ENCODE data around the gene UVRAG.

UVRAG gene

DNA sequence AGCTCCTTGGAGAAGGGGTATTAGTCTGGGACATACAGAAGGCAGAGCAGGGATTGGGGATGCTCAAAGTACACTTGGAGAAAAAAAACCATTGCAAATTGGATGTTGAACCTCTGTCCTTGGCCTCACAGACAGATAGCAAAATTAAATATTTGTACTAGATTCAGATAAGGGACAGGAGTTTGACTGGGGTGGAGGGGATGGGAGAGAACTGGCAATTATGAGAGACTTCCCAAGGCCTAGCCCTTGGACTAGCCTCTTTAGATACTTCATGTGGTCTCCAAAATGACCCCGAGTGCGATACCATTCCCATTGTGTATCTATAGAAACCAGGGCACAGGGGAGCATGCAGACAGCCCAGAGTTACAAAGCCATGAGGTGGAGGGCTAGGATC is 30.9 kb upstream of the UVRAG start:
- DNase-seq = no peak

DNA sequence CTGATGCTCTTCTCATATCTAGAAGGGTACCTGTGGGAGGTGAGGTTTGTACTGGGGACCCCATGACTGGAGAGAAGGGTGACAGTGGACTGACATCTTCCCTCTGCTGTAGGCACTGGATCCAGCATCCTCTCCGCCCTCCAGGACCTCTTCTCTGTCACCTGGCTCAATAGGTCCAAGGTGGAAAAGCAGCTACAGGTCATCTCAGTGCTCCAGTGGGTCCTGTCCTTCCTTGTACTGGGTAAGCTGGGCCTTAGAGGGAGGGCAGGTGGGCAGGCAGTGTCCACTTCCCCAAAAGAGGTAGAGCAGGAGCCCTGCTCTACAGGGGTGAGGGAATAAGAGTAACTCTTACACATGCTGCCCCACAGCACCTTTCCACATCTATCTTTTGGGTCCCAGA is 30.5 kb upstream of the UVRAG start:
- DNase-seq = no peak

- DNase-seq = no peak
Measured at GRCh38 chr11:75785187-75785586, 29.8 kb upstream of the UVRAG start.

GRCh38 chr11:75786101-75786736 is 28.8 kb upstream of the UVRAG start:
- DNase-seq = no peak

DNA sequence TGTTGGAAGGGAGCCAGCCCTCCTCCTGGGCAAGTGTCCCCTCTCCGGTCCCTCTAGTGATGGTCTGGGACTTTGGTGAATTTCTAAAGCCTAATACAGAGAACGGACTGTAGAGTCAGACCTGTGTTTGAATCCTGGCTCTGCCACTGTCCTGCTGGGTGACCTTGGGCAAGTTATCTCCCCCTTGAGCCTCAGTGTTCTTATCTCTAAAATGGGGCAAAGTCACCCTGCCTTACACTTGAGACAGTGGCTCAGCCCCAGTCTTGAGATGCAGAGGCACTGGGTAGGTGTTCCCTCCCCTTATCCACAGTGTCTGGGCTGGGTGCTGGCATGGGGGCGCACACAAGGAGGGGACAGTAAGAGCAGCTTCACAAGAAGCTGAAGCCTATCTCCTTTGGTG is 25.5 kb upstream of the UVRAG start:
- no peak for DNase-seq

GRCh38 chr11:75790986-75791385 is 24.0 kb upstream of the UVRAG start:
- no peak for DNase-seq

- DNase-seq = no peak
Measured at GRCh38 chr11:75792127-75792731, 22.8 kb upstream of the UVRAG start.

GRCh38 chr11:75792997-75793800 is 21.8 kb upstream of the UVRAG start:
- no peak for DNase-seq

GRCh38 chr11:75793966-75794365 is 21.0 kb upstream of the UVRAG start:
- no peak for DNase-seq

GRCh38 chr11:75795276-75796090 is 19.5 kb upstream of the UVRAG start:
- no peak for DNase-seq

DNA sequence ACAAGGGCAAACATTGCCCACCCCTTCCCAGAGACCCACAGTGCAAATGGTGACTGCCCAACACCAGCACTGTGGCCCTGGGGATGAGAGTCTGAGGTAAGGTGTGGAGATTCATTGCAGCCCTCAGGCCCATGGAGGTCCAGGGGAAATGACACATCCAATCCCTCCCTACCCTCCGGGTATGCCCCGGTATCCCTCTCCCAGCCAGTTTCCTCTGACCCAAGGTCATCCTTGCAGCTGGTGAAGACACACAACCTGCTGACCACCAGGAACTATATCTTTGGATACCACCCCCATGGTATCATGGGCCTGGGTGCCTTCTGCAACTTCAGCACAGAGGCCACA is 18.9 kb upstream of the UVRAG start:
- DNase-seq = no peak

GRCh38 chr11:75797116-75797515 is 17.9 kb upstream of the UVRAG start:
- DNase-seq = peak; percentile 51

- DNase-seq = no peak
Measured at GRCh38 chr11:75797792-75798191, 17.2 kb upstream of the UVRAG start.

- no peak for DNase-seq
Measured at GRCh38 chr11:75800136-75800675, 14.8 kb upstream of the UVRAG start.

DNA sequence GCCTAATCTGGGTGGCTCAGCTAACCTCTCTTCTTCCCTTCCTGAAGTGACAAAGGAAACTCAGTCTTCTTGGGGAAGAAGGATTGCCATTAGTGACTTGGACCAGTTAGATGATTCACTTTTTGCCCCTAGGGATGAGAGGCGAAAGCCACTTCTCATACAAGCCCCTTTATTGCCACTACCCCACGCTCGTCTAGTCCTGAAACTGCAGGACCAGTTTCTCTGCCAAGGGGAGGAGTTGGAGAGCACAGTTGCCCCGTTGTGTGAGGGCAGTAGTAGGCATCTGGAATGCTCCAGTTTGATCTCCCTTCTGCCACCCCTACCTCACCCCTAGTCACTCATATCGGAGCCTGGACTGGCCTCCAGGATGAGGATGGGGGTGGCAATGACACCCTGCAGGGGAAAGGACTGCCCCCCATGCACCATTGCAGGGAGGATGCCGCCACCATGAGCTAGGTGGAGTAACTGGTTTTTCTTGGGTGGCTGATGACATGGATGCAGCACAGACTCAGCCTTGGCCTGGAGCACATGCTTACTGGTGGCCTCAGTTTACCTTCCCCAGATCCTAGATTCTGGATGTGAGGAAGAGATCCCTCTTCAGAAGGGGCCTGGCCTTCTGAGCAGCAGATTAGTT is 14.2 kb upstream of the UVRAG start:
- DNase-seq = no peak

DNA sequence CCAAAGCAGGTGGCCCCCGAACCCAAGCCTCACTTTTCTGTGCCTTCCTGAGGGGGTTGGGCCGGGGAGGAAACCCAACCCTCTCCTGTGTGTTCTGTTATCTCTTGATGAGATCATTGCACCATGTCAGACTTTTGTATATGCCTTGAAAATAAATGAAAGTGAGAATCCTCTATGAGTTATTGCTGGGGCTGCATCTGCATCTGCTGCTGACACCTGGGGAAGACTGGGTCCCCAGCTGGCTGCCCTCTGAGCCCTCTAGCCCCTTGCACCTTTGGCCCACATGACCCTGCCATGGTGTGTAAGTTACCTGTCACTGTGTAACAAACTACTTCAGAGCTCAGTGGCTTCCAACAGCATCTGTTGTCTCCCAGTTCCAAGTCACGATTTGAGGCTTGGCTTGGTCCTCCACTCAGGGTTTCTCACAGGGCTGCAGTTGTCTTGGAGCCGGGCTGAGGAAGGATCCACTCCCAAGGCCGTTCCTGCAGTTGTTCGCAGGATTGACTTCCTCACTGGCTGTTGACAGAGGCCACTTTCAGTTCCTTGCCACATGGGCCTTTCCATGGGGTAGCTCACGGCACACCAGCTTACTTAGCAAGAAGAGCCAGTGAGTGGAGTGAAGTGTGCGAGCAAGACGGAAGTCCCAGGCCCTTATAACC is 13.5 kb upstream of the UVRAG start:
- no peak for DNase-seq

DNA sequence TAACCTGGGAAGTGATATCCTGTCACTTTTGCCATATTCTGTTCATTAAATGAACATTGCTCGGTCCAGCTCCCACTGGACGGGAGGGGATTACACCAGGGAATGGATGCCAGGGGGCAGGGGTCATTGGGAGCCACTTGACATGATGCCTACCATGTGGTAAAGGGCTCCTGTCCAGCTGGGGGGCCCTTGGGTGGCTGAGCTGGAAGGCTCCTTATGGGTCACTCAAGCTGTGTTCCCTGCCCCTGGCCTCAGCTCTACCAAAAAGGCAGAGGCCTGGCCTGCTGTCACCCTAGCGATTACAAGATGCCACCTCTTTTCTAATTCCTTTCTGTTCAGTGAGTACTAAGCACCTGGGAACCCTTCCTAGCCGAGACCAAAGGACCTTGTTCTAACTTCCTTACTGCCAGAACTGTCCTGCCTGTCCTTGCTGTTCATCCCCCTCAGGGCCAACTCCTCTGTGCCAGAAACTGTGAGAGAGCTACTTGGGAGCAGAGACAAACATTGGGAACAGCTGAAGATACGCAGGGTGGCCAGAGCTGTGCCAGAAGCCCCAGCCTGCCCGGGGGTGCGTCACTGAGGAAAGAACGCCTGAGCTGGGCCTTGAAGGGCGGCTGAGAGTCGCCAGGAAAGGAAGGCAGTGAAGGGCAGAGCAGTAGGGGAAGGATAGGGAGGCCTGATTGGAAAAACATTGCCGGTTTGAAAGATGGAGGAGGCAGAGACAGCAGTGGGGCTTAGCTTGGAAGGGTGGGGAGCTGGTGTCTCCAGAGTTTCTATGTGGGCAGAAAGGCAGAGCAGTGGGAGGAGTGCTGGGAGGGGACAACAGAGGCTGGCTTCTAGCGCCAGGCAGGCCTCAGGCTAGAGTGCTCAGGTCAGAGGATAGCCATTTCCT is 12.7 kb upstream of the UVRAG start:
- no peak for DNase-seq

GRCh38 chr11:75802913-75803820 is 11.8 kb upstream of the UVRAG start:
- peak; percentile 86 for DNase-seq

GRCh38 chr11:75809111-75809510 is 5.9 kb upstream of the UVRAG start:
- DNase-seq = no peak

- peak; percentile 44 for DNase-seq
Measured at GRCh38 chr11:75809991-75810390, 5.0 kb upstream of the UVRAG start.
